ENCODE measurements around the gene IFNAR1.

DNA sequence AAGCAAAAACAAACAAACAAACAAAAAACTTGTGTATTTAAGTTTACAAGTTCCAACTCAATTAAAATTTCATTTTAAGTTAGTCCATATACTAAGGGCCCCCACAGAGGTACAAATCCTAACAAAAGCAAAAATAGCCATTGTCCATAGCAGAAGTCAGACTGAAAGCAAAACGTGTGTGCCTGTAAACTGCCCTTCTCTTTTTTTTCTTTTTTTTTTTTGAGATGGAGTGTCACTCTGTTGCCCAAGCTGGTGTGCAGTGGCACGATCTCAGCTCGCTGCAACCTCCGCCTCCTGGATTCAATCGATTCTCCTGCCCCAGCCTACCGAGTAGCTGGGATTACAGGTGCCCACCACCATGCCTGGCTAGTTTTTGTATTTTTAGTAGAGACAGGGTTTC lies 66.9 kb downstream of the IFNAR1 start:
- TF ChIP-seq CTCF (IDR thresholded peaks at IDR 0.05) = no peak
- no peak for TF ChIP-seq POLR2A (IDR thresholded peaks at IDR 0.05; ENCODE audit: low read depth)
- no peak for TF ChIP-seq POLR2AphosphoS5 (IDR thresholded peaks at IDR 0.05)

Data from esophagus muscularis mucosa (tissue), 3 donors.